ENCODE data around the gene CC2D1B.

DNA sequence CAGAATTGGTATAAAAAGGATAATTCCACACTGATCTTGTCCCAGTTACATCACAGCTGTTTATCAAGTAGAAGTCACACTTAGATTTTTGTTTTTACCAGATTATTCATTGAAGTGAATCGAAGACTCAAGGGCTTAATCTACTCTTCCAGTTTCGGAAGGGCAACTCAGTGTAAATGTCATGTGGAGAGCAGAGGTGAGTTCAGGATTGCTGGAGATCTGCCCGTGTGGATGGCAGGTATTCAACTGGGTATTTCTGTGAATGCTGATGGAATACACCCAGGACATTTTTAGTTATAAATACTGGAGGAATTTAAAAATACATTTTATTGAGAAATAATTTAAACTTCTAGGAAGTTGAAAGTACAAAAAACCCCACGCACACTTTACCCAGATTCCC lies 19.4 kb downstream of the CC2D1B start:
- TF ChIP-seq, protein P1, sequence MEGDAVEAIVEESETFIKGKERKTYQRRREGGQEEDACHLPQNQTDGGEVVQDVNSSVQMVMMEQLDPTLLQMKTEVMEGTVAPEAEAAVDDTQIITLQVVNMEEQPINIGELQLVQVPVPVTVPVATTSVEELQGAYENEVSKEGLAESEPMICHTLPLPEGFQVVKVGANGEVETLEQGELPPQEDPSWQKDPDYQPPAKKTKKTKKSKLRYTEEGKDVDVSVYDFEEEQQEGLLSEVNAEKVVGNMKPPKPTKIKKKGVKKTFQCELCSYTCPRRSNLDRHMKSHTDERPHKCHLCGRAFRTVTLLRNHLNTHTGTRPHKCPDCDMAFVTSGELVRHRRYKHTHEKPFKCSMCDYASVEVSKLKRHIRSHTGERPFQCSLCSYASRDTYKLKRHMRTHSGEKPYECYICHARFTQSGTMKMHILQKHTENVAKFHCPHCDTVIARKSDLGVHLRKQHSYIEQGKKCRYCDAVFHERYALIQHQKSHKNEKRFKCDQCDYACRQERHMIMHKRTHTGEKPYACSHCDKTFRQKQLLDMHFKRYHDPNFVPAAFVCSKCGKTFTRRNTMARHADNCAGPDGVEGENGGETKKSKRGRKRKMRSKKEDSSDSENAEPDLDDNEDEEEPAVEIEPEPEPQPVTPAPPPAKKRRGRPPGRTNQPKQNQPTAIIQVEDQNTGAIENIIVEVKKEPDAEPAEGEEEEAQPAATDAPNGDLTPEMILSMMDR (conservative IDR thresholded peaks at IDR 0.05; ENCODE audit: low read depth, low read length): no peak
- no peak for TF ChIP-seq EZH2 (IDR thresholded peaks at IDR 0.05; ENCODE audit: borderline replicate concordance, low read depth, low read length, poor library complexity, severe bottlenecking)

Measured in A673 (cell line).